Stimulated activated CD4-positive, alpha-beta T cell treated with anti-CD3 and anti-CD28 coated beads, Interleukin-4, amount 100 ng/mL, for 24 hours (primary cell): ENCODE results near the gene PGPEP1.
"Not testable (repeated sequence)": the region's sequence is repeated elsewhere in the genome, so short reads cannot be mapped to it uniquely, and the experiment has no call there.

Source experiments
- DNase-seq: peaks from one replicate; pipeline ENCODE4 v3.0.0-alpha.2; 2020

PGPEP1 gene

DNA sequence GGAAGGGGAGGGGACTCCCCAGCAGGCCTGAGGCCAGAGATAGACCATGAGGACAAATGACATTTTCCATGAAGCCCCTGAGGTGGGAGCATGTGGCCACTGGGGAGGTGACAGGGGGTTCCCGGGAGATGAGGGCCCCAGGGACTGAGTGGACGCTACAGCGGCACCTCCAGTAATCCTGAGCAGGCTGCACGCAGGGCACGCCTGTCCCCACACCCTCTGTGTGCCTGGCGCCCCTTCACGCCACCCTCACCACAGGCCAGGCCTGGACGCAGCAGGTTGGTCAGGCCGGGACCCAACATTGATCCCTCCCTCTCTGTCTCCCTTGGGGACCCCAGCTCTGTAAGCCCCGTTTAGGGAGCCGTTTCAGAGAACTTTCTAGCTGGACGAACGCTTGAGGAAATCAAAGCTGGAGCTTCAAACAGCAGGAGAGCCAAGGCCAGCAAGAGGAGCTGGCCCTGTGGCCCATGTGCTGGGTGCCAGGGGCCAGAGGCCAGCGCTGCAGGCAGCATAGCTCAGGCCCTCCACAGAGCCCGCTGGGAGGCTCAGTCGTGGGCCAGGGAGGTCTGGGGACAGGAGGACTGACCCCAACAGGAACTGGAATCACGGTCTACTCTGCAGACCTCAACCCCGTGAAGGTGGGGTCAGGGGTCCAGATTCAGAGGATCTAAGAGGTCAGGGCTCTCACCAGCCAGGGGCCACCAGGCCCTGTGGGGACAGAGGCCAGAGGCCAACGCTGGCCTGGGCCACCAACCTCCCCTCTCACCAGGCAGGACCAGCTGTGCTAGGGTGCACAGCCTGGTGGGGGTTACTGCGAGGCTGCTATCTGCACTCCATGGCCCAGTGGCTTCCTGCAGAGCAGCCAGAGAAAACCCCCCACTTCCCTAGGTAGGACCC is 32.1 kb upstream of the PGPEP1 start:
- no peak for DNase-seq

DNA sequence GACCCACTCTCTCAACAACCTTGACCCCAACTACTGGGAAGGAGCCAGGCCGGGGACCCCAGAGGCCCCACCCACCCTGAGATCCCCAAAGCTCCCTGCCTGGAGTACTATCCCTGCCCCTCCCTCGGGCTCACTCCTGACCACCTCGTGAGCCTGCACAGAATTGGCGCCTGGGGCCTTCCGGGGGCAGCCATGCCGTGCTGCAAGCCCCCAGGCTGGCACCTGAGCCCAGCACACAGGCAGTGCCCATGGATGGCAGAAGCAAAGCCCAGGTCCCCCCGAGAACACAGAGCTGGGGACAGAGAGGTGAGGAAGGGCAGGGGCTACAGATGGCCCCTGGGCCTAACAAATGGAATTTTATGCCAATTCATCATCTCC is 31.5 kb upstream of the PGPEP1 start:
- no peak for DNase-seq

DNA sequence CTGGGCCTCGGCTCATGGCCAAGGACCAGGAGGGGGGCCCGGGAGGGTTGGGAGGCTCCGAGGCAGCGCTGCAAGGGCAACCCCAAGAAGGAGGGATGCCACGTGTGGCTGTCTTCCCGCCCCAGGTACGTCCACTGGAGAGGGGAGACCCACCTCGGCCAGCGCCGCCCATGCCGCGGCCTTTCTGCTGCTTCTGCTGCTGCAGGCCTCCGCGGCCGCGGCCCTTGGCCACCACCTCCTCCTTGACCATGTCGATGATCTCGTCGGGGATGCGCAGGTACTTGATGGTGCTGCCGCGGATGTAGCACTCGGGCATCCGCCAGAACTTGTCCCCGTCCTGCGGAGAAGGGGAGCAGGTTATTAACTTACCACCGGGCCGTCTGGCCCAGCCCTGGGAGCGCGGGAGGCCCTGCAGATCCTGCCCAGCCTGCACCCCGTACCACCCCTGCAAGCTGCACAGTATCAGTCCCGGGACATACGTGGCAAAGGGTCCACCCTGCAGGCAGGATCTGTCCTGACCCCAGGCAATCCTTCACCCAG is 30.8 kb upstream of the PGPEP1 start:
- DNase-seq = no peak

DNA sequence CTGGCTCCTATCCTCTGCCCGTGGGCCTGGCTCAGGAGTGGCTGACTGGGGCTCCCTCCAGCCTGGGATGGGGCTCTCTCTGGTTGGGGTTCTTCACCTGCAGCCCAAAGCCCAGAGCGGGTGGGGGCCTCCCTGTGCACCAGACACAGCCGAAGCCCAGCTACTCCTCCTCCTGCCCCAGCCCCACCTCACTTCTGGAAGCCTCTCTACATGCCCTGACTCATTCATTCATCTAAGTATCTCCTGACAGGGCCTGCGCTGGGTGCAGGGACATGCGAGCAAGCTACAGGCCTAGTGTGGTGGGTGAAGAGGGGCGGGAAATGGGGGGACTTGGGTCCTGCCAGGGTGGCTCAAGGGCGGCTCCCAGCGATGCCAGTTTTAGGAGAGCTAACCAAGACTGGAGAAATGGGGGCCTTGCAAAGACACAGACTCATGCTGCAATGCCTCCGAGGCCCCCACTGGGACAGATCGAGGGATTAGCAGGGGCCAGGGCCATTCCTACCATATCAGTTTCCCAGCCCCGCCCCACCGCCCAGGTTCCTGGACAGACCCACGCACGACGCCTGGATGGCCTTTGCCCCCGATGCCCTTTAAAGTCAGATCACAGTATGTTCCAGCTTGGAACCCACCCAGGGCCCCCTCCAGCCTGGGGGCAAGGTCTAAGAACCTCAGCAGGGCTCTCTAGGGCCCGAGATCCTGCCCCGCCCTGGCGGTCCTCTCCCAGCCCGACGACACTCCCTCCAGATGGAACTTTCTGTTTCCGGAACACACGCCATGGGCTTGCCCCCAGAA is 30.1 kb upstream of the PGPEP1 start:
- no peak for DNase-seq

DNA sequence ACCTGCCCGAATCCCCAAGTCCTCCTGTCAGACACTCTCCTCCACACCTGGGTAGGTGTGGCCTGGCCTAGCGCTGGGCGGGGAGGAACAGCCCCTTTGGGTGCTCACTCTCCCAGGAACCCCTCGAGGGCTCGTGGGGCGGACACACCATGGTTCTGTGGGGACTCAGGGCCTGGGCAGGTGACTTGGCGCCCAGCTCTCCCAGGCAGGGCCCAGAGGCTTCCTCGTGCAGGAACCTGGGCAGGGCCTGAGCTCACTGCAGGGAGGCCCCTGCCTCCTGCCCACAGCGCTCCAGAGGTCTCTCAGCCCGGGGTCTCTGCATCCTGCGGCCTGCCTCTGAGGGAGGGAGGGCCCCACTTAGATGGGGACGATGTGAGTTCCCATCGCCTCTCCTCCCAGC is 29.4 kb upstream of the PGPEP1 start:
- DNase-seq = no peak

DNA sequence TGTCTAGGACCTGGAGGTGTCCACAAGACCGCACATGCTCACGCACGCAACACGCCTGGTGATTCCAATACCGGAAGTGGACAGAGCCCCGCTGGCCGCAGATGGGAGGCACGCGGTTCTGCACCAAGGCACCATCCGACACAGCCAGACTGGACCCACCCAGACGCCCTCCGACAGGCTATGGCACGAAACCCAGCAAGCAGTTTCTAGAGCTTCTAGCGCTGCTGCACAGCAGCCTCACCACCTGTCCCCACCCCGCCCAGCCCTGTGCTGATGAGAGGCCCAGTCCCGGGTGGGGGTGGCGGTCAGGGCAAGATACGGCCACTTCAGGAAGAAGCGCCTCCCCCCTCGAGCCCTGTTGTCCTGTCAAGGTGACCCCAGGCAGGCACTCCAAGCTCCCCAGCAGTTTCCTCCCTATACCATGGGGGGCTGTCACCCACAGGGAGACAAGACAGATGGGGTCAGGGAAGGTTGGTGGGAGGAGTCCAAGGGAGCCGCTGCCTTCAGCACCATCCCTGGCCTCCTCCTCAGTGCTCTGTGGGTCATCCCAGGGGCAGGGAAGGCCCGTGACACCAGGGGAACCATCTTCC is 28.8 kb upstream of the PGPEP1 start:
- DNase-seq = no peak

DNA sequence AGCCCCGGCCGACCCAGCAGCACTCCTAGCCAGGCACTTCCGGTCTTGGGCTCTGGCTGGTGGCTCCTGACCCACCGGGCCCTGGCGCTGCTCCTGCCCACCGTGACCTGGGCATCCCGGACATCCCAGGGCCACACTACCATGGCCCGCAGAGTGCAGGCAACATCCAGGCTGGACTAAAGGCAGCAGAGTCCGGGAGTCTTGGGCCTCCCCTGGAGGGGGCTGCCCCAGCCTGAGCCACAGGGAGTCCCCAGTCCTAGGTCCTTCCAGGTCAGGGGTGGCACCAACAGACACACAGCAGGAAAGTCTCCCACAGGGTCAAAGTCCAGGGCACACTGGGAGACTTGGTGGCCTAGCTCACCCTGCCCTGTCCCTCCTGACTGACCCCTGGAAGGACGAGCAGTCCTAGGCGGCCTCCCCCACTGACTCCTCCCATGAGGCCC is 28.3 kb upstream of the PGPEP1 start:
- DNase-seq = no peak

DNA sequence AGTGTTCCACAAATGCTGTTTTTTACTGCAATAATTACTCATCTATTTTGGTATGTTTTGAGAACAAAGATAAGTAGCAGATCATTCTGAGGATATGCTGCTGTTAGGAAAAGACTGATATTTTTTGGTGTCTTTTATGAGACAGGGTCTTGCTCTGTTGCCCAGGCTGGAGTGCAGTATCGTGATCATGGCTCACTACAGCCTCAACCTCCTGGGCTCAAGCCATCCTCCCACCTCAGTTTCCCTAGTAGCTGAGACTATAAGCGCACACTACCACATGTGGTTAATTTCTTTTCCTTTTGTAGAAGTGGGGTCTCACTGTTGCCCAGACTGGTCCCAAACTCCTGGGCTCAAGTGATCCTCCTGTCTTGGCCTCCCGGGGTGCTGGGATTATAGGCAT is 27.0 kb upstream of the PGPEP1 start:
- no peak for DNase-seq

DNA sequence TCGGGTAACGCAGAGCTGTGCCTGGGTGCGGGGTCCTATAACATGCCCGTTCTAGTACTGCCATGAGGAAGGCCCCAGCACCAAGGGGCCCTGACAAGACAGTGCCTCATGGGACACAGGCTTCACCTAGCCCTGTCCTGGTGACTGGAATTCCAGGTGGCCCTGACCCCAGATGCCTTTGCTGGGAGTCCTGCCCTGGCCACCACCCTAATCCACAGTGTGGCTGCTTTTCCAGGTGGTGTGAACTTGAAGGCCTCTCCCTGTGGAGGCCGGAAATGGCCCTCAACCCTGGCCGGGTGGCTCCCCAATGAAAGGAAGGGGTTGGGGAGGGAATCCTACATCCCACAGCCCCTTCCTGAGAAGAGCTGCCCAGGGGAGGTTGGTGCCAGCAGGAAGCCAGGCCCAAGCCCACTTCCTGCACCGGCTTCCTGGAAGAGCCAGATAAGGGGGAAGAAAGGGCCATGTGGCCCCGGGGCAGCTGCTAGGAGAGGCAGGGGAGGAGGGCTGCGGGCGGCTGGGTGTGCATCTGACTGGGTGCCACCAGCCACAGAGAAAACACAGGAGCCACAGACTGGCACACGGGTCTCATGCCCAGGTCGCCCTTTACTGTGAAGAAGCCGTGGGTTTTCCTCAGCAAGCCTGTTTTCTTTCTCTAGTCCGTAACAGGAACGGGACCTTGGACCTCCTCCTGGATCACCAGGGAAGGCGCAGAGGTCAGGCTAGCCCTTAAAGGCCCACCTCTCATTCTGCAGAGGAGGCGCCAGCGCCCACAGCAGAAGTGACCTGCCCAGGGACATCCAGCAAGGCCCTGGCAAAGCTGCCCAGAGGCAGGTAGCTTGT is 22.2 kb upstream of the PGPEP1 start:
- DNase-seq = no peak

DNA sequence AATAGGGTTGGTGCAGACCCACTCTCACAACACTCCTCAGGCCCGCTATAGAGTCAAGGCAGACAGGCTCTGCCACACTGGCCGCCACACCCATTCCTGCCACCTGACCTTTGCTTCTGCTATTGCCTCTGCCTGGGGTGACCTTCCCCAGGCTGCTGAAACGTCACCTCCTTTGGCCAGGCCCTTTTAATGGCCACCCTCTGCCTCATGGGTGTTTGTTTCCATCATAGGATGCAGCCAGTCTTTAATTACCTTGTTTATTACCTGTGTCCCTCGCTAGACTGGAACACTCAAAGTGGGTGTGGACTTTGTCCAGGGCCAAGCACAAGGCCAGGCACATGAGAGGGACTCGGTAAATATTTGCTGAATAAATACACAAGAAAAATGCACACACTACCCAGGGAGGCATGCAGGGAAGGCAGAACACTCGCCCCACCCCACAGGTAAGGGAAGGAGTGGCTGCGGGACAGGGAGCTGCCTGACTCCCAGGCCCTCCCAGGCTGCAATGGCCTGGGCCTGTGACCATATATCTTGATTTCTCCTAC is 20.7 kb upstream of the PGPEP1 start:
- DNase-seq = no peak

DNA sequence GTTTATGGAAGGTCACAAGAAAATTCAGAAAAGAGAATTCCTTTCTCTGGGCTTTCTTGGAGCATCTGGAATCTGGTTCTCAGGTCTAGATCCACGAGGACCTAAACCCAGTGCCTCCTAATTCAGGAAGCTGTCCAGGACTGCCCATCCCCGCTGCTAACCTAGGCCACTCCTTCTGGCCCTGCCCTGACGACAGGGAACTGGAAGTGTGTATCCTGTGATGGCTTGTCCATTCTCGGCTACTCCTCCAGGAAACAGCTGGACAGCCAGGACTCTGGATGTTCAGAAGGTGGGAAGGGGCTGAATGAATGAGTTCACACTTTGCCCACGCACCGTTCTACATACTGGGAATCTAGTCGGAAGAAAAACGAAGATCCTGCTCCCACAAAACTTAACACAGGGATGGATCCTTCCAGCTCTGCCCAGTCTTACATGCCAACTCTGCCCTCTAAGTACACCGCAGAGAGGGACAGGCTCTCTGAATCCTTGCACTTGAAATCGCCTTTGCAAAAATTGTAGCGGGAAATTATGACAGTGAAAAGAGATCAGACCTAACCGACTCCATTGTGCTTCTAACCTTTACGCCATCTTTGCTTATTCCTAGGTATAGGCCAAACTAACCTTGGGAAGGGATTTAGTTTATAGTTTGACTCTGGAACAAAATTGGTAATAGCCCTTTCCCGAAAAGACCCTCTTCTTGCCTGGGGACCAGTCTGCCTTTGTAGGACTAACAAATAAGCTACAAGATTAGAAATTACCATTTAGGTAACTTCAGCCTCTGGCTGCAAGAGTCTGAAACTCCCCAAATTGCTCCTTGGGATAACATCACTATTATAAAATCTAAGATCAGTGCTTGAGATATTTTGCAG is 19.3 kb upstream of the PGPEP1 start:
- DNase-seq = no peak

DNA sequence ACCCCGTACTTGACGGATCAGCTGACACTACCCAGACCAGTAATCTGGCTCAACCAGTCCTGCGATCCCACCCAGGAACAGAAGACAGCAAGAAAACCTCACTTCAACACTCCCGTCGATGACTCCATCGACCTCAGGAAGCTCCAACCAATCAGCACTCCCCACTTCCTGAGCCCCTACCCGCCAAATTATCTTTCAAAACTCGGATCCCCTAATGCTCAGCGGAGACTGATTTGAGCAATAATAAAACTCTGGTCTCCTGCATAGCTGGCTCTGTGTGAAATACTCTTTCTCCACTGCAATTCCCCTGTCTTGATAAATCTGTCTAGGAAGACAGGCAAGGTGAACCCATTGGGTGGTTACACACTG is 18.7 kb upstream of the PGPEP1 start:
- DNase-seq = peak; percentile 34

DNA sequence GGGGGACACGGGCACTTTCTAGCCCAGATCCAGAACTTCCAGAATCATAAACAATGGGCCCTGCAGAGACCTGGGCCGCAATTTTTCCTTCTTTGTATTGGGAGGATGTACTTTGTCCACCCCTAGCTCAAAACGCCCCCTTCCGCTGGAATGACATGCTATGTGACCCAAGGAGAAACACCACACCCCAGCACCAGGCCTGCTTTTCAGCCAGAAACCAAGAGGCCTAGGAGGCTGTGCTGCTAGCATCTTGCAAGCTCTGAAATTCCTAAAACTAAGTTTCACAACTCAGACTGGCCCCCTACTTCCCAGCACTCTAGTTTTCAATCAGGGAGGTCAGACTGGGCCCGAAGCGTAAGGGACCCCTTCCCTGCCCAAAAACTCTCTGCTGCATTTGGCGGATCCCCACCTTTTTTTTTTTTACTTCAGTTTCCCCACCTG is 18.1 kb upstream of the PGPEP1 start:
- peak; percentile 51 for DNase-seq

DNA sequence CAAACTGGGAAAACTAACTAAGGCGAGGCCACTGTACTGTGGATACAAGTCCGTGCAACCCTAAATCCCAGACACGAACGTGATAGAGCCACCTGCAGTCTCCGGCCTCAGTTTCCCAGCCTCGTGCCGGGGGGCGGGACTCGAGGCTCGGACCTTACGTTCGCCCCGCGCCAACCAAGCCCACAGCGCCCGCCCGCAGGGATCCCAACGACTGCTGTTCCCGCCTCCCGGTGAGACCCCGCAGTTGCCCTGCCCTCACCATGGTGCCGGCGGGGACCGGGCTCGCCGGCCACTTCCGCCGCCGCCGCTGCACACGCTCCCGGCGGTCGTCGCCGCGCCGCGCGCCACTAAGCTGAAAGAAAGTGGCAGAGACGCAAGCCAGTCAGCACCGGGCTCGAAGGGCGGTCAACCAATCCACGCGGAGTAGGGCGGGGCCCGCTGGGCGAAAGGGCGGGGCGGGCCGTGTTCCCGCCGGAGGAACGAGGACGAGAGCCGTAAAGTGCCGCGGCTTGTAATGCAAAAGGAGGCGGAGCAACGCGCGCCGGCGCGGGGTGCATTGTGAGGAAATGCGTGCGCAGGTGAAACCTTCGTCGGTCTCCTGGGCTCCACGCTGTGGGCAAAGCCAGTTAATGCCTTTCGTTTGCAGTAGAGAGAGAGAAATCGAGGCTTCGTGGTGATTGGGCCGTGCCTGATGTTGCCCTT is 17.5 kb upstream of the PGPEP1 start, which contains the start of gene LSM4:
LSM4 (minus strand) TSS at position 318 of the 702 bp plus-strand sequence; CDS start at position 262, 56 bp downstream.
- DNase-seq = peak; percentile 99

DNA sequence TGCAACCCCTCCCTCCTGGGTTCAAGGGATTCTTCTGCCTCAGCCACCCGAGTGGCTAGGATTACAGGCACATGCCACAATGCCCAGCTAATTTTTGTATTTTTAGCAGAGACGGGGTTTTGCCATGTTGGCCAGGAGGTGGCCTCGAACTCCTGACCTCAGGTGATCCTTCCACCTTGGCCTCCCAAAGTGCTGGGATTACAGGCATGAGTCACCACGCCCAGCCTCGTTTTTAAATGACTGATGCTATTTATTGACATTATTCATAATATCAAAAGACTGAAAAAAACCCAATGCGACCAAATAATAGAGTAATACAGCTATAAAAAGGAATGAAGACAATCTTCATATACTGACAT is 16.0 kb upstream of the PGPEP1 start:
- DNase-seq = not testable (repeated sequence)

DNA sequence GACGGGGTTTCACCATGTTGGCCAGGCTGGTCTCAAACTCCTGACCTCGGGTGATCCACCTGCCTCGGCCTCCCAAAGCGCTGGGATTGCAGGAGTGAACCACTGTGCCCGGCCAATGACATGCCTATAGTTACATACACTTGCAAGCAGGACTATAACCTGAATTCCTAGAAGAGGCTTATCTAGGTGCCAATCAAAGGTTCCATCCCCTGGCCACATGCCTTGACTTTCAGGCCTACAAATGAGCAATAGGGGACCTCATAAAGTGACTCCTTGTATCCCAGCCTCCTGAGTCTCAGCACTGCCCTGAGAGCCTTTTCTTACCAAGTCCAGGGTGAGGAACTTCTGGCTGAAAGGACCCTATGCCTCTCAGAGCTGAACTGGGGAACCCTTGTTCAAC is 13.6 kb upstream of the PGPEP1 start:
- no peak for DNase-seq

DNA sequence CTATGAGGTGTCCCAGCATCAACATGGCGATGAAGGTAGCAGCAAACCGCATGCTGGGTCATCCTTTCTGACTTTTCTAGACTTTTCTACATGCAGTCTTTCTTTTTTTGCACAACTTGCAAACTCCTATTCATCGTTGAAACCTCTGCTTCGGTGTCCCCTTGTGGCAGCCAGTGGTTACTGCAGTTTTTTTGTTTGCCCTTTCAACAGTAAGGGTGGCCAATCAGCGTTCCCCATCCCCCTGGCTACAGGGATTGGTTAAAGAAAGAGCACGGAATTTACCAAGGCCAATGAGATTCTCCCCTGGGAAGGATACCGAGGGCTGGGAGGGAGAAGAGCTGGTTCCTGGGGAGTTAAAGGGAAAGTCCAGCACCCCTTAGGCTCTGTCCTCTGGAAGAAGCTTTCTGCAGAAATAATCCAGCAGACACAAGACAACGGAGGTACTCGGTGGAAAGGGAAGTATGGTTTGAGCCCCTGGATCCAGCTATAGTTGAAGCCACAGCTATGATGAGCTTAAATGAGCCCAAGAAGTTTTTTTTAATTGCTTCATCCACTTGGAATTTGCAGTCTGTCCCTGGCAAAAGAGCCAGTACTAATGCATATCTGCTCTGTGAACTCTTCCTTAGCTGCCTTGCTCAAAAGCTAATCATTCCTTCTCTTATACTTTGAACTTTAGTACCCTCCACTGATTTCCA is 11.9 kb upstream of the PGPEP1 start:
- DNase-seq = peak; percentile 92

DNA sequence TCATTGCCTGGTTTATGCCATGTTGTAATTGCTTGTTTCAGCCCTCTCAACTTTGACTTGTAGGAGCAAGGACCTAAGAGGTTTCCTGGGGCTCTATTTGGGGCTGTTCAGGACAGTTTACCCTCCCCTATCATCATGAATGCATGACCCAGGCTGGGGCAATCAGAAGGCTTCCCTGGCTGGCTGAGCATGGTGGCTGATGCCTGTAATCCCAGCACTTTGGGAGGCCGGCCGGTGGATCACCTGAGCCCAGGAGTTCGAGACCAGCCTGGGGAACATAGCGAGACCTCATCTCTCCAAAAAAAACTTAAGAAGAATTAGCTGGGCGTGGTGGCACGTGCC is 11.4 kb upstream of the PGPEP1 start:
- DNase-seq = no peak

DNA sequence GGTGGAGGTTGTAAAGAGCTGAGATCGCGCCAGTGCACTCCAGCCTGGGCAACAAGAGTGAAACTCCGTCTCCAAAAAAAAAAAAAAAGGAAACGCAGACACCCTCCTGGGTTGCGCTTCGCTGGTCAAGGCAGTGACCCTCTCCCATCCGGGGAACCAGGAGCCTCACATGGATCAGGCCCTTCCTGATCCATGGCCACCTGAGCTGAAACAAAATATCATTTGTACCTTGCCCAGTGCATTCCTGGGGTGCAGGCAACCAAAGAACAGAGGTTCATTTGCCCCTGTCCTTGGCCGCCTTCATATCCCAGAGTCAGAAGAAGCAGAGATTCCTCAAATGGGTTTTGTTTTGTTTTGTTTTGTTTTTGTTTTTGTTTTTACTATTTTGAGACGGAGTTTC is 9.5 kb upstream of the PGPEP1 start:
- no peak for DNase-seq
